Measurements from ENCODE around the gene MS4A13. TPM values are rescaled to one million over a fixed set of nuclear protein-coding genes. Genes with fewer than 3 reads are reported as not detected.
"Not testable (repeated sequence)": the region's sequence is repeated elsewhere in the genome, so short reads cannot be mapped to it uniquely, and the experiment has no call there.

The MS4A13 gene
- total RNA-seq, 1 donor = not detected

GRCh38 chr11:60528934-60529333 lies 13.7 kb downstream of the MS4A13 start:
- no peak for TF ChIP-seq CTCF (IDR thresholded peaks at IDR 0.05; ENCODE audit: insufficient read depth, low read length)
- no peak for DNase-seq (ENCODE audit: low read depth)
- no peak overlapping the region for H3K4me3 ChIP-seq (ENCODE audit: low read depth, low read length)

- no peak for DNase-seq (ENCODE audit: low read depth)
- TF ChIP-seq CTCF (IDR thresholded peaks at IDR 0.05; ENCODE audit: insufficient read depth, low read length) = no peak
Measured at GRCh38 chr11:60530454-60531100, 15.4 kb downstream of the MS4A13 start.

GRCh38 chr11:60532383-60532782 lies 17.2 kb downstream of the MS4A13 start:
- H3K4me3 ChIP-seq (ENCODE audit: low read depth, low read length); DNase-seq (ENCODE audit: low read depth): not testable (repeated sequence)

More at GRCh38 chr11:60530454-60531100, 15.4 kb downstream of the MS4A13 start:
- H3K4me3 ChIP-seq (ENCODE audit: low read depth, low read length) = no peak overlapping the region

- not testable (repeated sequence) for H3K4me3 ChIP-seq (ENCODE audit: low read depth, low read length); DNase-seq (ENCODE audit: low read depth)
Measured at GRCh38 chr11:60538627-60539026, 23.4 kb downstream of the MS4A13 start.

- no peak for TF ChIP-seq CTCF (IDR thresholded peaks at IDR 0.05; ENCODE audit: insufficient read depth, low read length)
- no peak for DNase-seq (ENCODE audit: low read depth)
- no peak overlapping the region for H3K4me3 ChIP-seq (ENCODE audit: low read depth, low read length)
Measured at GRCh38 chr11:60544077-60544476, 28.9 kb downstream of the MS4A13 start.

GRCh38 chr11:60561254-60561653 lies 46.1 kb downstream of the MS4A13 start:
- H3K4me3 ChIP-seq (ENCODE audit: low read depth, low read length) = no peak overlapping the region
- TF ChIP-seq CTCF (IDR thresholded peaks at IDR 0.05; ENCODE audit: insufficient read depth, low read length) = no peak
- no peak for DNase-seq (ENCODE audit: low read depth)

GRCh38 chr11:60563553-60564235 lies 48.5 kb downstream of the MS4A13 start:
- peak; percentile 1 for DNase-seq (ENCODE audit: low read depth)
- no peak overlapping the region for H3K4me3 ChIP-seq (ENCODE audit: low read depth, low read length)
- no peak for TF ChIP-seq CTCF (IDR thresholded peaks at IDR 0.05; ENCODE audit: insufficient read depth, low read length)

GRCh38 chr11:60566776-60567175 lies 51.6 kb downstream of the MS4A13 start:
- TF ChIP-seq CTCF (IDR thresholded peaks at IDR 0.05; ENCODE audit: insufficient read depth, low read length) = no peak
- no peak overlapping the region for H3K4me3 ChIP-seq (ENCODE audit: low read depth, low read length)
- DNase-seq (ENCODE audit: low read depth) = no peak

All from fibroblast of the aortic adventitia (primary cell).